K562 (cell line): ENCODE data around the gene CHN2. TPM values are rescaled to one million over a fixed set of nuclear protein-coding genes. Genes with fewer than 3 reads are reported as not detected.

ENCODE experiments used
- ATAC-seq: fragments of 200-7000 bp; cut with Tn5 transposase; 3 replicates; pipeline ENCODE4 v1.9.1; 2020; ENCODE audit warnings: moderate library complexity
- BruUV-seq: library from RNA; stranded (reverse); fragments of 400-500 nt; replicated peaks from 2 replicates; lab custom pipeline; 2021; lab: Mats Ljungman, UMichigan
- CTCF ChIA-PET: fragments of 300-600 bp; formaldehyde crosslinking; extraction: SDS; loops from one replicate; lab custom pipeline; 2021; ENCODE audit warnings: low intra/inter-chr PET ratio; lab: Yijun Ruan, JAX
- POLR2A ChIA-PET: fragments of 300-600, 350-650 bp; sonication (Branson Sonifier 250); formaldehyde crosslinking; extraction: SDS; loops from one replicate; lab custom pipeline; 2021; ENCODE audit warnings: antibody characterized with exemption, inconsistent platforms; lab: Yijun Ruan, JAX
- DNase-seq, 4 experiments: peaks; one replicate each; pipeline versions ENCODE4 v3.0.0 to v3.0.0-alpha.2; 2011 to 2018; ENCODE audit warnings: low spot score in 3 of 4, mixed read lengths in 3 of 4; ENCODE audit errors: extremely low read depth in 1 of 4
- FAIRE-seq: peaks from 2 replicates; lab custom pipeline; 2011; peaks lifted over from hg19 to GRCh38; lab: Jason Lieb, UNC
- H2AFZ ChIP-seq: 2 replicates; pipeline ENCODE4 v1.6.0; 2011; ENCODE audit warnings: low read depth, low read length, control low read depth, inconsistent platforms
- H3K27ac ChIP-seq: fragments of 200-600 bp; 3 replicates; pipeline ENCODE4 v1.8.0; 2011; ENCODE audit warnings: low read depth, mild to moderate bottlenecking, control low read depth, inconsistent platforms, low read length, moderate library complexity, mixed read lengths; ENCODE audit errors: extremely low read depth
- H3K27me3 ChIP-seq, 2 experiments: fragments of 300-600 bp in 1 of 2; 2 replicates in 1 of 2; 3 replicates in 1 of 2; pipeline versions ENCODE4 v1.6.0 to v1.8.0; 2011; ENCODE audit warnings: inconsistent platforms in 2 of 2, low read length in 2 of 2, mild to moderate bottlenecking in 1 of 2, mixed read lengths in 1 of 2, moderate library complexity in 1 of 2; ENCODE audit not compliant: control insufficient read depth in 2 of 2, insufficient read depth in 2 of 2
- H3K36me3 ChIP-seq: fragments of 300-600 bp; 3 replicates; pipeline ENCODE4 v1.8.0; 2011; ENCODE audit warnings: mild to moderate bottlenecking, low read length, inconsistent platforms; ENCODE audit not compliant: control insufficient read depth, insufficient read depth
- H3K4me1 ChIP-seq, 2 experiments: fragments of 200-600 bp in 1 of 2; replicated peaks in 1 of 2; 2 replicates in 1 of 2; 3 replicates in 1 of 2; pipeline versions ENCODE4 v1.5.1 to v1.8.0; 2011; ENCODE audit warnings: inconsistent platforms in 2 of 2, low read length in 2 of 2, mild to moderate bottlenecking in 1 of 2, mixed read lengths in 1 of 2, moderate library complexity in 1 of 2; ENCODE audit not compliant: control insufficient read depth in 2 of 2, insufficient read depth in 2 of 2
- H3K4me2 ChIP-seq: 2 replicates; pipeline ENCODE4 v1.6.1; 2011; ENCODE audit warnings: low read length, control low read depth, inconsistent platforms, mixed read lengths; ENCODE audit not compliant: insufficient read depth
- H3K4me3 ChIP-seq: fragments of 200-600 bp; sonication (generic), shearing (Covaris generic); 2 replicates; pipeline ENCODE4 v1.5.1; 2016; ENCODE audit warnings: control low read depth, inconsistent platforms
- H3K79me2 ChIP-seq: fragments of 200-600 bp; 3 replicates; pipeline ENCODE4 v1.8.0; 2011; ENCODE audit warnings: low read length, inconsistent platforms; ENCODE audit not compliant: control insufficient read depth, insufficient read depth
- H3K9ac ChIP-seq, 2 experiments: 2 replicates each; pipeline versions ENCODE4 v1.6.0 to v1.6.1; 2011; ENCODE audit warnings: low read depth in 2 of 2, low read length in 2 of 2, control low read depth in 1 of 2, inconsistent platforms in 1 of 2, mild to moderate bottlenecking in 1 of 2, mixed read lengths in 1 of 2; ENCODE audit not compliant: insufficient read depth in 1 of 2
- H3K9me1 ChIP-seq: one replicate; pipeline ENCODE4 v1.6.0; 2011; ENCODE audit warnings: inconsistent platforms, mild to moderate bottlenecking, low read length, moderate library complexity; ENCODE audit not compliant: control insufficient read depth, insufficient read depth
- H3K9me3 ChIP-seq: replicated peaks from 2 replicates; pipeline ENCODE4 v1.5.1; 2011; ENCODE audit warnings: low read depth, low read length, inconsistent platforms; ENCODE audit not compliant: control insufficient read depth, insufficient read depth
- H4K20me1 ChIP-seq: replicated peaks from 2 replicates; pipeline ENCODE4 v1.6.1; 2011; ENCODE audit warnings: low read length, inconsistent platforms, mixed read lengths; ENCODE audit not compliant: control insufficient read depth, insufficient read depth
- BRCA1 ChIP-seq, 2 experiments: fragments of 450-650 bp in 1 of 2; sonication (generic) in 1 of 2; formaldehyde crosslinking in 1 of 2; IDR thresholded peaks; 2 replicates each; pipeline versions ENCODE4 v1.5.0 to v1.6.1; 2017 to 2020; ENCODE audit warnings: mild to moderate bottlenecking in 1 of 2, missing genetic modification reagents in 1 of 2
- BRD4 ChIP-seq: fragments of 200-600 bp; sonication (generic); IDR thresholded peaks from 2 replicates; pipeline ENCODE4 v1.6.1; 2017; ENCODE audit warnings: inconsistent platforms
- HDAC1 ChIP-seq, 2 experiments: fragments of 450-650 bp; IDR thresholded peaks; 2 replicates each; pipeline ENCODE4 v1.6.1; 2016 to 2017; ENCODE audit warnings: inconsistent platforms in 1 of 2, mild to moderate bottlenecking in 1 of 2, moderate library complexity in 1 of 2
- NCOR1 ChIP-seq: fragments of 450-650 bp; IDR thresholded peaks from 2 replicates; pipeline ENCODE4 v1.6.1; 2016; ENCODE audit warnings: mild to moderate bottlenecking, moderate library complexity
- PHB2 ChIP-seq: fragments of 450-650 bp; IDR thresholded peaks from 2 replicates; pipeline ENCODE4 v1.6.1; 2017; ENCODE audit warnings: low read depth
- RB1 ChIP-seq: fragments of 450-650 bp; IDR thresholded peaks from 2 replicates; pipeline ENCODE4 v1.6.1; 2017; ENCODE audit warnings: low read depth, mild to moderate bottlenecking
- SMAD1 ChIP-seq: fragments of 150-350 bp; IDR thresholded peaks from 2 replicates; pipeline ENCODE4 v1.6.1; 2014; ENCODE audit warnings: low read length, low read depth; ENCODE audit not compliant: partially characterized antibody
- SMAD4 ChIP-seq: fragments of 250-450 bp; sonication (Bioruptor Pico); conservative IDR thresholded peaks from 2 replicates; pipeline ENCODE4 v1.8.0; 2021; ENCODE audit warnings: inconsistent platforms, mild to moderate bottlenecking, moderate library complexity
- SRSF3 ChIP-seq: fragments of 200-400 bp; formaldehyde crosslinking; IDR thresholded peaks from 2 replicates; pipeline ENCODE4 v1.6.1; 2016; ENCODE audit warnings: mild to moderate bottlenecking, low read length, moderate library complexity; ENCODE audit not compliant: insufficient read depth
- TAF7 ChIP-seq: fragments of 450-650 bp; IDR thresholded peaks from 2 replicates; pipeline ENCODE4 v1.6.1; 2016; ENCODE audit warnings: missing genetic modification characterization, missing compliant biosample characterization
- TCF15 ChIP-seq: fragments of 250-450 bp; sonication (Bioruptor Pico); IDR thresholded peaks from 2 replicates; pipeline ENCODE4 v1.8.0; 2022; ENCODE audit warnings: moderate library complexity, mild to moderate bottlenecking, inconsistent platforms
- THAP7 ChIP-seq: fragments of 250-450 bp; sonication (Bioruptor Pico); IDR thresholded peaks from 2 replicates; pipeline ENCODE4 v1.5.0; 2021
- THRB ChIP-seq: fragments of 450-650 bp; formaldehyde crosslinking; conservative IDR thresholded peaks from 2 replicates; pipeline ENCODE4 v1.4.0; 2022; ENCODE audit warnings: mild to moderate bottlenecking, missing genetic modification characterization
- ZNF431 ChIP-seq: sonication (generic); formaldehyde crosslinking; IDR thresholded peaks from 2 replicates; pipeline ENCODE4 v1.8.0; 2022; ENCODE audit warnings: mild to moderate bottlenecking, missing genetic modification reagents
- WGBS: fragments of 100-300 bp; shearing (Covaris generic); methylation state at CpG from one replicate; pipeline ENCODE4 v1.1.6; 2016; ENCODE audit warnings: low coverage, mixed read lengths; ENCODE audit not compliant: insufficient coverage; ENCODE audit errors: missing lambda C conversion rate; 5-methylcytosine and 5-hydroxymethylcytosine counted together
- in situ Hi-C: fragments of 300-500 bp; cut with MboI; formaldehyde crosslinking; loops from 4 replicates; pipeline ENCODE4 v1.15.0; 2018; ENCODE audit warnings: inconsistent platforms, mixed read lengths
- intact Hi-C: fragments of 100-400 bp; cut with micrococcal nuclease; formaldehyde crosslinking; loops from 2 replicates; pipeline ENCODE4 v1.14.2; 2022
- polyA plus RNA-seq, 8 experiments: library from polyadenylated mRNA; depleted of rRNA in 4 of 8; stranded (reverse) in 5 of 8; unstranded in 3 of 8; fragments of >200 nt; fragmentation: Nextera tagmentation in 2 of 8; fragmentation: Illumina TruSeq in 1 of 8; extraction: Ambion mirVana in 2 of 8; extraction: Trizol in 1 of 8; gene quantifications; 2 replicates each; pipeline versions ENCODE4 v1.2.1 to v1.2.3, GENCODE V29; 2011 to 2014; ENCODE audit warnings: inconsistent platforms in 1 of 8, missing spikeins in 1 of 8
- total RNA-seq, 7 experiments: library from RNA; depleted of rRNA in 6 of 7; stranded (reverse); fragments of >200 nt in 6 of 7; fragmentation: Illumina TruSeq in 2 of 7; extraction: Trizol in 2 of 7; gene quantifications; 2 replicates each; pipeline versions ENCODE4 v1.2.1 to v1.2.3, GENCODE V29; 2011 to 2021; ENCODE audit warnings: low replicate concordance in 1 of 7

Gene CHN2
- total and polyA plus RNA-seq, 9 of the 15 experiments (the other 6 are each of a cell fraction or from before 2014, with no cell fraction given) = 0.12 to 2.1 (median 0.31) TPM; not detected in 1

GRCh38 chr7:29386196-29386765, 191.7 kb downstream of the CHN2 start:
- H3K79me2 ChIP-seq = no peaks in the 10 kb centered on the region
- no peak overlapping the region for H3K4me3 ChIP-seq
- no peaks in the 10 kb centered on the region for H3K4me1 ChIP-seq
- no peak for FAIRE-seq
- ATAC-seq = no peak
- DNase-seq = no peak
- BruUV-seq = no TSS peak
- no peaks in the 10 kb centered on the region for H3K36me3 ChIP-seq
- ChIA-PET CTCF (no interaction called here), POLR2A (interaction anchor here (0.6 to 0.9 kb wide), 2 partner anchors 15 to 895 kb away, joined by 3 to 5 read pairs; no protein-coding TSS in a partner anchor)
- H3K9me3 ChIP-seq = no peaks in the 10 kb centered on the region
- no peak overlapping the region for H3K27ac ChIP-seq
- no peak overlapping the region for H2AFZ ChIP-seq
- no peak for TF ChIP-seq SMAD1
- TF ChIP-seq THRB (CRISPR knock-in tag) = no peak
- no peak for TF ChIP-seq RB1
- no peak for TF ChIP-seq BRCA1 (IDR thresholded peaks at IDR 0.05)
- no peak for TF ChIP-seq BRCA1 (CRISPR knock-in tag; IDR thresholded peaks at IDR 0.05)
- TF ChIP-seq THAP7 (CRISPR knock-in tag) = no peak
- no peak for TF ChIP-seq TAF7
- TF ChIP-seq NCOR1 = no peak
- no peak for TF ChIP-seq PHB2
- TF ChIP-seq BRD4 = no peak
- no peak for TF ChIP-seq TCF15 (CRISPR knock-in tag)
- no peak for TF ChIP-seq HDAC1 (IDR thresholded peaks at IDR 0.05)
- TF ChIP-seq SRSF3 = no peak
- no peak for TF ChIP-seq ZNF431 (CRISPR knock-in tag)
- no peak for TF ChIP-seq SMAD4 (CRISPR knock-in tag)
- no peaks in the 10 kb centered on the region for H3K27me3 ChIP-seq
- in situ Hi-C loops = no loop called here
- no peak overlapping the region for H3K9ac ChIP-seq
- H4K20me1 ChIP-seq = no peaks in the 10 kb centered on the region
- H3K9me1 ChIP-seq = no peaks in the 10 kb centered on the region
- intact Hi-C loops = no loop called here
- no peak overlapping the region for H3K4me2 ChIP-seq
- WGBS = 2% methylated on average over 4 of the region's 4 CpGs
